K562 (cell line): ENCODE measurements around the gene KCNJ5. TPM values are rescaled to one million over a fixed set of nuclear protein-coding genes. Genes with fewer than 3 reads are reported as not detected.

ENCODE experiments used
- ATAC-seq: fragments of 200-7000 bp; cut with Tn5 transposase; 3 replicates; pipeline ENCODE4 v1.9.1; 2020; ENCODE audit warnings: moderate library complexity
- BruUV-seq: library from RNA; stranded (reverse); fragments of 400-500 nt; replicated peaks from 2 replicates; lab custom pipeline; 2021; lab: Mats Ljungman, UMichigan
- CTCF ChIA-PET: fragments of 300-600 bp; formaldehyde crosslinking; extraction: SDS; loops from one replicate; lab custom pipeline; 2021; ENCODE audit warnings: low intra/inter-chr PET ratio; lab: Yijun Ruan, JAX
- POLR2A ChIA-PET: fragments of 300-600, 350-650 bp; sonication (Branson Sonifier 250); formaldehyde crosslinking; extraction: SDS; loops from one replicate; lab custom pipeline; 2021; ENCODE audit warnings: antibody characterized with exemption, inconsistent platforms; lab: Yijun Ruan, JAX
- DNase-seq, 4 experiments: peaks; one replicate each; pipeline versions ENCODE4 v3.0.0 to v3.0.0-alpha.2; 2011 to 2018; ENCODE audit warnings: low spot score in 3 of 4, mixed read lengths in 3 of 4; ENCODE audit errors: extremely low read depth in 1 of 4
- FAIRE-seq: peaks from 2 replicates; lab custom pipeline; 2011; peaks lifted over from hg19 to GRCh38; lab: Jason Lieb, UNC
- H2AFZ ChIP-seq: 2 replicates; pipeline ENCODE4 v1.6.0; 2011; ENCODE audit warnings: low read depth, low read length, control low read depth, inconsistent platforms
- H3K27ac ChIP-seq: fragments of 200-600 bp; 3 replicates; pipeline ENCODE4 v1.8.0; 2011; ENCODE audit warnings: low read depth, mild to moderate bottlenecking, control low read depth, inconsistent platforms, low read length, moderate library complexity, mixed read lengths; ENCODE audit errors: extremely low read depth
- H3K27me3 ChIP-seq, 2 experiments: fragments of 300-600 bp in 1 of 2; 2 replicates in 1 of 2; 3 replicates in 1 of 2; pipeline versions ENCODE4 v1.6.0 to v1.8.0; 2011; ENCODE audit warnings: inconsistent platforms in 2 of 2, low read length in 2 of 2, mild to moderate bottlenecking in 1 of 2, mixed read lengths in 1 of 2, moderate library complexity in 1 of 2; ENCODE audit not compliant: control insufficient read depth in 2 of 2, insufficient read depth in 2 of 2
- H3K36me3 ChIP-seq: fragments of 300-600 bp; 3 replicates; pipeline ENCODE4 v1.8.0; 2011; ENCODE audit warnings: mild to moderate bottlenecking, low read length, inconsistent platforms; ENCODE audit not compliant: control insufficient read depth, insufficient read depth
- H3K4me1 ChIP-seq, 2 experiments: fragments of 200-600 bp in 1 of 2; replicated peaks in 1 of 2; 2 replicates in 1 of 2; 3 replicates in 1 of 2; pipeline versions ENCODE4 v1.5.1 to v1.8.0; 2011; ENCODE audit warnings: inconsistent platforms in 2 of 2, low read length in 2 of 2, mild to moderate bottlenecking in 1 of 2, mixed read lengths in 1 of 2, moderate library complexity in 1 of 2; ENCODE audit not compliant: control insufficient read depth in 2 of 2, insufficient read depth in 2 of 2
- H3K4me2 ChIP-seq: 2 replicates; pipeline ENCODE4 v1.6.1; 2011; ENCODE audit warnings: low read length, control low read depth, inconsistent platforms, mixed read lengths; ENCODE audit not compliant: insufficient read depth
- H3K4me3 ChIP-seq: fragments of 200-600 bp; sonication (generic), shearing (Covaris generic); 2 replicates; pipeline ENCODE4 v1.5.1; 2016; ENCODE audit warnings: control low read depth, inconsistent platforms
- H3K79me2 ChIP-seq: fragments of 200-600 bp; 3 replicates; pipeline ENCODE4 v1.8.0; 2011; ENCODE audit warnings: low read length, inconsistent platforms; ENCODE audit not compliant: control insufficient read depth, insufficient read depth
- H3K9ac ChIP-seq, 2 experiments: 2 replicates each; pipeline versions ENCODE4 v1.6.0 to v1.6.1; 2011; ENCODE audit warnings: low read depth in 2 of 2, low read length in 2 of 2, control low read depth in 1 of 2, inconsistent platforms in 1 of 2, mild to moderate bottlenecking in 1 of 2, mixed read lengths in 1 of 2; ENCODE audit not compliant: insufficient read depth in 1 of 2
- H3K9me1 ChIP-seq: one replicate; pipeline ENCODE4 v1.6.0; 2011; ENCODE audit warnings: inconsistent platforms, mild to moderate bottlenecking, low read length, moderate library complexity; ENCODE audit not compliant: control insufficient read depth, insufficient read depth
- H3K9me3 ChIP-seq: replicated peaks from 2 replicates; pipeline ENCODE4 v1.5.1; 2011; ENCODE audit warnings: low read depth, low read length, inconsistent platforms; ENCODE audit not compliant: control insufficient read depth, insufficient read depth
- H4K20me1 ChIP-seq: replicated peaks from 2 replicates; pipeline ENCODE4 v1.6.1; 2011; ENCODE audit warnings: low read length, inconsistent platforms, mixed read lengths; ENCODE audit not compliant: control insufficient read depth, insufficient read depth
- BMI1 ChIP-seq: fragments of 150-350 bp; IDR thresholded peaks from 2 replicates; pipeline ENCODE4 v1.6.1; 2014; ENCODE audit warnings: low read length
- DPF2 ChIP-seq: fragments of 450-650 bp; IDR thresholded peaks from 2 replicates; pipeline ENCODE4 v1.6.1; 2016
- EHMT2 ChIP-seq: fragments of 450-650 bp; IDR thresholded peaks from 2 replicates; pipeline ENCODE4 v1.6.1; 2018; ENCODE audit warnings: antibody characterized with exemption
- GTF2B ChIP-seq: IDR thresholded peaks from 2 replicates; pipeline ENCODE4 v1.6.1; 2011; ENCODE audit not compliant: insufficient read length; ENCODE audit errors: extremely low read depth
- HMGXB4 ChIP-seq: sonication (generic); formaldehyde crosslinking; IDR thresholded peaks from 2 replicates; pipeline ENCODE4 v1.8.1; 2023; ENCODE audit warnings: mild to moderate bottlenecking, missing genetic modification reagents
- LCOR ChIP-seq: sonication (generic); formaldehyde crosslinking; IDR thresholded peaks from 2 replicates; pipeline ENCODE4 v1.8.0; 2022; ENCODE audit warnings: mild to moderate bottlenecking, missing genetic modification reagents
- NELFE ChIP-seq: IDR thresholded peaks from 2 replicates; pipeline ENCODE4 v1.6.1; 2011; ENCODE audit warnings: mild to moderate bottlenecking; ENCODE audit not compliant: insufficient read depth, insufficient read length
- NR0B1 ChIP-seq: fragments of 450-650 bp; IDR thresholded peaks from one replicate; pipeline ENCODE4 v1.6.1; 2018; ENCODE audit warnings: mild to moderate bottlenecking, moderate library complexity; ENCODE audit not compliant: partially characterized antibody
- PYGO2 ChIP-seq: fragments of 450-650 bp; IDR thresholded peaks from 2 replicates; pipeline ENCODE4 v1.6.1; 2016; ENCODE audit warnings: mild to moderate bottlenecking, missing genetic modification characterization, moderate library complexity, missing compliant biosample characterization
- RAD21 ChIP-seq, 2 experiments: fragments of 250-450 bp in 1 of 2; fragments of 450-650 bp in 1 of 2; sonication (Bioruptor Pico) in 1 of 2; formaldehyde crosslinking in 1 of 2; IDR thresholded peaks in 1 of 2; conservative IDR thresholded peaks in 1 of 2; 2 replicates each; pipeline versions ENCODE4 v1.4.0 to v1.8.0; 2020 to 2022; ENCODE audit warnings: mild to moderate bottlenecking in 2 of 2, moderate library complexity in 1 of 2
- RBM17 ChIP-seq: fragments of 200-400 bp; formaldehyde crosslinking; IDR thresholded peaks from 2 replicates; pipeline ENCODE4 v1.6.1; 2017; ENCODE audit warnings: low read depth, mild to moderate bottlenecking, low read length, borderline replicate concordance
- RBM22 ChIP-seq: fragments of 200-400 bp; formaldehyde crosslinking; IDR thresholded peaks from 2 replicates; pipeline ENCODE4 v1.6.1; 2018; ENCODE audit warnings: low read length, low read depth; ENCODE audit not compliant: poor library complexity, severe bottlenecking
- RCOR1 ChIP-seq, 2 experiments: IDR thresholded peaks; 2 replicates each; pipeline ENCODE4 v1.6.1; 2012; ENCODE audit warnings: low read depth in 2 of 2, low read length in 2 of 2, borderline replicate concordance in 1 of 2, improper control_type of control experiment in 1 of 2
- SMC3 ChIP-seq: conservative IDR thresholded peaks from 2 replicates; pipeline ENCODE4 v1.6.1; 2011; ENCODE audit warnings: low read depth, low read length, improper control_type of control experiment; ENCODE audit not compliant: insufficient read depth
- TRIM25 ChIP-seq: fragments of 450-650 bp; IDR thresholded peaks from 2 replicates; pipeline ENCODE4 v1.7.0; 2016; ENCODE audit warnings: borderline replicate concordance
- WGBS: fragments of 100-300 bp; shearing (Covaris generic); methylation state at CpG from one replicate; pipeline ENCODE4 v1.1.6; 2016; ENCODE audit warnings: low coverage, mixed read lengths; ENCODE audit not compliant: insufficient coverage; ENCODE audit errors: missing lambda C conversion rate; 5-methylcytosine and 5-hydroxymethylcytosine counted together
- in situ Hi-C: fragments of 300-500 bp; cut with MboI; formaldehyde crosslinking; loops from 4 replicates; pipeline ENCODE4 v1.15.0; 2018; ENCODE audit warnings: inconsistent platforms, mixed read lengths
- intact Hi-C: fragments of 100-400 bp; cut with micrococcal nuclease; formaldehyde crosslinking; loops from 2 replicates; pipeline ENCODE4 v1.14.2; 2022
- polyA plus RNA-seq, 8 experiments: library from polyadenylated mRNA; depleted of rRNA in 4 of 8; stranded (reverse) in 5 of 8; unstranded in 3 of 8; fragments of >200 nt; fragmentation: Nextera tagmentation in 2 of 8; fragmentation: Illumina TruSeq in 1 of 8; extraction: Ambion mirVana in 2 of 8; extraction: Trizol in 1 of 8; gene quantifications; 2 replicates each; pipeline versions ENCODE4 v1.2.1 to v1.2.3, GENCODE V29; 2011 to 2014; ENCODE audit warnings: inconsistent platforms in 1 of 8, missing spikeins in 1 of 8
- total RNA-seq, 7 experiments: library from RNA; depleted of rRNA in 6 of 7; stranded (reverse); fragments of >200 nt in 6 of 7; fragmentation: Illumina TruSeq in 2 of 7; extraction: Trizol in 2 of 7; gene quantifications; 2 replicates each; pipeline versions ENCODE4 v1.2.1 to v1.2.3, GENCODE V29; 2011 to 2021; ENCODE audit warnings: low replicate concordance in 1 of 7

KCNJ5 gene
- total and polyA plus RNA-seq, 9 of the 15 experiments (the other 6 are each of a cell fraction or from before 2014, with no cell fraction given), result 0.04 TPM; not detected in 8

GRCh38 chr11:128913806-128914205 is 22.6 kb downstream of the KCNJ5 start:
- no peak for DNase-seq
- POLR2A ChIA-PET, result interaction anchor here (0.6 kb wide), 1 partner anchor 33 kb away, joined by 3 read pairs; no protein-coding TSS in a partner anchor
- Histone ChIP-seq H4K20me1 (no peaks in the 10 kb centered on the region), H3K79me2 (no peaks in the 10 kb centered on the region), H3K4me3 (no peak overlapping the region), H3K36me3 (no peaks in the 10 kb centered on the region), H3K9me1 (no peaks in the 10 kb centered on the region), H3K27ac (no peak overlapping the region), H3K27me3 (peaks cover 0 to 12% of the 10 kb centered on the region in 2 experiments; a peak in 3 of 5 replicates), H3K4me2 (no peak overlapping the region), H3K9ac (no peak overlapping the region), H2AFZ (no peak overlapping the region), H3K4me1 (no peaks in the 10 kb centered on the region), H3K9me3 (no peaks in the 10 kb centered on the region)
- intact Hi-C loops, result no loop called here
- no peak for ATAC-seq
- in situ Hi-C loops, result no loop called here
- FAIRE-seq, result no peak
- 0% methylated on average over 3 of the region's 5 CpGs for WGBS
- no TSS peak for BruUV-seq
- CTCF ChIA-PET, result no interaction called here
- TF ChIP-seq RCOR1 (IDR thresholded peaks at IDR 0.05; ENCODE audit: borderline replicate concordance in 1 of 2, low read depth in 2 of 2, low read length in 2 of 2), result no peak
- no peak for TF ChIP-seq RBM17
- TF ChIP-seq RAD21 (CRISPR knock-in tag; conservative IDR thresholded peaks at IDR 0.05 in 1 of 2, IDR thresholded peaks at IDR 0.05 in 1 of 2), result no peak
- no peak for TF ChIP-seq GTF2B
- no peak for TF ChIP-seq BMI1
- TF ChIP-seq SMC3, result no peak
- no peak for TF ChIP-seq HMGXB4 (CRISPR knock-in tag)
- no peak for TF ChIP-seq PYGO2 (tag)
- TF ChIP-seq NELFE, result no peak
- no peak for TF ChIP-seq NR0B1
- TF ChIP-seq EHMT2, result no peak
- TF ChIP-seq RBM22, result no peak
- no peak for TF ChIP-seq LCOR (CRISPR knock-in tag)
- no peak for TF ChIP-seq DPF2
- no peak for TF ChIP-seq TRIM25
